TTC549 (cell line): Measurements from ENCODE around the gene ANAPC16.
"Not testable (repeated sequence)": the region's sequence is repeated elsewhere in the genome, so short reads cannot be mapped to it uniquely, and the experiment has no call there.

Experiments used
- FAIRE-seq: peaks from 2 replicates; lab custom pipeline; 2012; peaks lifted over from hg19 to GRCh38; lab: Jason Lieb, UNC

The ANAPC16 gene

GRCh38 chr10:72211832-72212231, 4.0 kb upstream of the ANAPC16 start:
- not testable (repeated sequence) for FAIRE-seq

DNA sequence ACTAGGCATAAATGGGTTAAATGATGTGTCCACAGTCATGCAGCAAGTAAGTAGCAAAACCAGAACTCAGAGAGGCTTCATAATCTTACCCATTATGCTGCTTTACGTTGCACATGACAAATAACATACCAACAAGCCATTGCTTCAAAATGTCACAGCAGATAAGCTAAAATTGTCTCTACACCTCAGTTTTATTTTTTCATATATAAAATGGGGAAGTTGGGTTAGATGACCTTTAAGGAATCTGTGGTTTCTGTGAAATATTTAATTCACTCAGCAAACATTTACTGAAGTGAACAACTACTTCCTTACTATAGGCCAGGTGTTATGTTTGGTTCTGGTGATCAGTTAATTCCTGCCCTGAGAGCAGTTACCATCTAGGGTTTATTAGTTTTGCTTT, 2.5 kb downstream of the ANAPC16 start:
- no peak for FAIRE-seq

- no peak for FAIRE-seq
Measured at GRCh38 chr10:72218726-72219125, 2.9 kb downstream of the ANAPC16 start.

- FAIRE-seq: no peak
Measured at GRCh38 chr10:72219235-72219814, 3.5 kb downstream of the ANAPC16 start.

DNA sequence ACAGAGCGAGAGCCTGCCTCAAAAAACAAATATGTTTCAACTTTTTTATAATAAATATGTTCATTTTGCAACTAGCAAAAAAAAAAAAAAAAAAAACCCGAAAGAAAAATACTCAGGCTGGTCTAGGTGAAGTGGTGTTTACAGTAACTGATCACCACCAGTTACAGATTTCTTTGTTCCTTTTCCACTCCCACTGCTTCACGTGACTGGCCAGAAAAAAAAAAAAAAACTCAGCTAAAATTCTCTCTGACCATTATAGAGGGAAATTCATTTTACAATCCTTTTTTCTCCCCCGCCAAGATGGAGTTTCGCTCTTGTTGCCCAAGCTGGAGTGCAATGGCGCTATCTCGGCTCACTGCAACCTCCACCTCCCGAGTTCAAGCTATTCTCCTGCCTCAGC, 4.8 kb downstream of the ANAPC16 start:
- no peak for FAIRE-seq

DNA sequence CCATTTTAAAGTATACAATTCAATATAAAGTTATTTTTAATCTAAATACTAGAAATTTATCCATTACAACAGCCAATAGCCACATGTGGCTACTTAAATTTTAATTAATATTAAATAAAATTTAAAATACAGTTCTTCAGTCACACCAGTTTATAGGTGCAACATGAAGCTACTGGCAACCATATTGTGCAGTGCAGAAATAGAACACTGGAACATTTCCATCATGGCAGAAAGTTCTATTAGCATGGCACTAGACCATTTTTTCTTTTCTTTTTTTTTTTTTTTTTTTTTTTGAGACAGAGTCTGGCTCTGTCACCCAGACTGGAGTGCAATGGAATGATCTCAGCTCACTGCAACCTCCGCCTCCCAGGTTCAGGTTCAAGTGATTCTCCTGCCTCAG, 5.5 kb downstream of the ANAPC16 start:
- FAIRE-seq: no peak

GRCh38 chr10:72223743-72224101, 7.9 kb downstream of the ANAPC16 start:
- FAIRE-seq: no peak

- not testable (repeated sequence) for FAIRE-seq
Measured at GRCh38 chr10:72224191-72224590, 8.4 kb downstream of the ANAPC16 start.

DNA sequence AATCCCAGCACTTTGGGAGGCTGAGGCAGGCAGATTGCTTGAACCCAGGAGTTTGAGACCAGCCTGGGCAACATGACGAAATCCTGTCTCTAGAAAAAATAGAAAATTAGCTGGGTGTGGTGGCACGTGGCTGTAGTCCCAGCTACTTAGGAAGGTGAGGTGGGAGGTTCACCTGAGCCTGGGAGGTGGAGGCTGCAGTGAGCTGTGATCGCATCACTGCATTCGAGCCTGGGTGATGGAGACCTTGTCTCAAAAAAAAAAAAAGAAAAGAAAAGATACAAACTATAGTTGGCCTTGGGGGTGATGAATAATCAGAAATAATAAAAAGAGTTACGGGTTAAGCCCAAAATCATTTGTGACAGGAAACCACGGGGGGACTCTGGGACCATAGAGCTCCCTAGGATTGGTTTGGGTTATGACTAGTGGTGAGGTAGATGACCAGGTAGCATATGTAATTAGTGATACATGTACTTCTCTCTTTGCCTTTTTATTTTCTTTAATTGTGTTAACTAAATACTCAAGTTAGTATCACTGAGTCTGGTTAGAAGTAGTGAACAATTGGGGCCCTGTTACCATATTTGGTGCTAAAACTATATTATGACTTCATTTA, 10.7 kb downstream of the ANAPC16 start:
- no peak for FAIRE-seq

DNA sequence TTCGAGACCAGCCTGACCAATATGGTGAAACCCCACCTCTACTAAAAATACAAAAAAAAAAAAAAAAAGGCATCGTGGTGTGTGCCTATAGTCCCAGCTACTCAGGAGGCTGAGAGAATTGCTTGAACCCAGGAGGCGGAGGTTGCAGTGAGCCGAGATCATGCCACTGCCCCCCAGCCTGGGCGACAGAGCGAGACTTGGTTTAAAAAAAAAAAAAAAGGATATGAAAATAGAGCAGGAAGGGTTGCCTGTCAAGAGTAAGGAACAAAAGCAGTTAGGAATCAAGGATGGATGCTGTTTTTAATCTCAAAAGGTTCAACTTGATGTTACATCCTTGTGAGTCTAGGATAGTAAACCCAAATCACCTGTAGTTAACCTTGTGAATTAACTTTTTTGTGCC, 12.0 kb downstream of the ANAPC16 start:
- no peak for FAIRE-seq

DNA sequence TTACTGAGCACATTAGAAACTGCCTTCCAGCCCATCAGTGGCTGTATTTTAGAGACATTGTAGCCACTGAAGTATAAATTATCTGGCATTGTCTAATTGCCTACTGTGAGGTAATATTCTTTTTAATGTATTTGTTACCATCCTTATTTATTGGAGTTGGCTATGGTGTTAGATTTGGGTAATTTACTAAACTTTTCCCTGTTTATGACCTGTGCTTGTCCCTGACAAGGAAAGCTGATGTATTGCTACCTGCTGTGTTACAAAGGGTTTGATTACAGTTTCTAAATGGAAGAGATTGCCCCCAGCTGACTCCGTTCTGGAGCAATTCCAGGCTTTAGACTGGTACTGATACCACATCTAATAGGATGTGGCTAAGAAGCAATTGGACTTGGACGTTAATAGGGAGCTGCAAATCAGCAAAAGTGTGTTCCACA, 12.5 kb downstream of the ANAPC16 start:
- no peak for FAIRE-seq

DNA sequence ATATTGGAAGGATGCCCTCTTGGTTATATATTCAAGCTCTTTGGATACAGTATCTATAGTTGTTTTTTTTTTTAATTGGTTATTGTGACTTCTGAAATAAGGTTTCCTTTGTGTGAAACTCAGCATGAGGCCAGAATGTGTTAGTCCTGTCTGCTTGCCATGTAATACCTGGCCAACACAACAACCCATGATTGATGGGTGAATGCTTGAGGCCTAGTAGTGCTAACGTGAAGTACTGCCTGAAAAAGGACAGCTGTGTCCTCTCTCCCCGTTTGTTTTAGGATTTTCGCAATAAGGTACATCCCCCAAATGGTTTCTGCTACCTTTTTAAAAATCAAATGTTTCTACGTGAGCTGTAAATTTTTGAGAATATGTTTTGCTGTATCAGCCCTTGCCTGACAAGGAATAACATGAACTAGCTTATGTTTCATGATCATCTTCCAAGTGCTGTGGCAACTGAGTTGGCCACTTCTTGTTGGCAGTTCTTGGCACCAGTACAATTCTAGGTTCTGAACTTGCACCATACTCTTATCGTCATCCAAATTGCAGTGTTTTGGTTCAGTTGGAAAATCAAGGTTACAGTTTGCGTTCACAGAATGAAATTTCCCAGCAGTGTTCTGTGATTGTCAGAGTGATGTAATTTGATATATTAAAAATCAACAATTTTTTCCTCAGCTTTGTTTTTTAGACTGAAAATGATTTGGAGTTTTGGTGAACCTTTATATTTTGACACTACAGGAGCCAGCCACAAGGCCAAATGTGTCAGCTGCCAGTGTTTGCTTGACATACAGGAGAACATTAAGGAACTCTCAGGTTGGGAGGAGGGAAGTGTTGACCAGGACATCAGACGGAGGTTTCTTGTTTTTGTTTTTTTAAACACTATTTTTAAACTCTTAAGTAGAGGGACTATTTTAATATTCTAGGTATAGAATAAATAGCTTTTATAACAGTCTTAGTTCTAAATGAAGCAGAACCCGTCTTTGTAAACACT, 13.7 kb downstream of the ANAPC16 start:
- no peak for FAIRE-seq

DNA sequence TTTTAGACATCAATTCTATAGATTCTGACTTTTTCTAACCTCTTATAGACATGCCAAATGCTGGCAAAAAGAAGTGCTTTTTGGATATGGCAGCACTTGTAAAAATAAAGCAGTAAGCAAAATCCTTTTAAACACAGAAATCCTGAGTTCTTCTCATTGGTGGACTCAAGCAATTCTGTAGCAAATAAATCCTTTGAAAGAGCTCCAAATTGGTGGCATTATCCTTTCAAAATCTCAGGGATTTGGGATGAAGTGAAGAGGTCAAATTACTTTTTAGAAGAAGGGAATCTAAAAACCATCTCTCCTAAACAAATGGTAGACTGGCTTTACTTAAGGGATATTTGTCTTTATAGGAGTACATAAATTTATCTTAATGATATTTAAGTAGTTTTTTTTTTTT, 17.8 kb downstream of the ANAPC16 start:
- no peak for FAIRE-seq

DNA sequence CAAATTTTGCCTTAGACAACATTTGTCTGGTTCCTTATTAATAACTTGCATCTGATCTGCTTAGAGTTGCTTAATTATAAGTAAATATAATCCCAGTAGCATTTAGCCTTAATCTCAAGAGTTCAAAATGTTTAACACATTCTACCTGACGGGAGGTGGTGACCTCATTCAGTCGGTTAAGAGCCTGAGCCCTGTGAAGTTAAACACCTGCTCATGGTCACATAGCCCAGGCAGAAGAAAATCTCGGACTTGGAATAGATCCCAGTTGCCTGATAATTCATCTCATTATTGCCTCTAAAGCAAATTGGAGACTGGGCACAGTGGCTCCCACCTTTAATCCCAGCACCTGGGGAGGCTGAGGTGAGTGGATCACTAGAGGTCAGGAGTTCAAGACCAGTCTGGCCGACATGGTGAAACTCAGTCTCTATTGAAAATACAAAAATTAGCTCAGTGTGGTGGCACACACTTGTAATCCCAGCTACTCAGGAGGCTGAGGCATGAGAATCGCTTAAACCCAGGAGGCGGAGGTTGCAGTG, 18.8 kb downstream of the ANAPC16 start:
- no peak for FAIRE-seq

- FAIRE-seq: no peak
Measured at GRCh38 chr10:72235544-72236279, 19.9 kb downstream of the ANAPC16 start.

- no peak for FAIRE-seq
Measured at GRCh38 chr10:72238392-72239175, 22.8 kb downstream of the ANAPC16 start.

DNA sequence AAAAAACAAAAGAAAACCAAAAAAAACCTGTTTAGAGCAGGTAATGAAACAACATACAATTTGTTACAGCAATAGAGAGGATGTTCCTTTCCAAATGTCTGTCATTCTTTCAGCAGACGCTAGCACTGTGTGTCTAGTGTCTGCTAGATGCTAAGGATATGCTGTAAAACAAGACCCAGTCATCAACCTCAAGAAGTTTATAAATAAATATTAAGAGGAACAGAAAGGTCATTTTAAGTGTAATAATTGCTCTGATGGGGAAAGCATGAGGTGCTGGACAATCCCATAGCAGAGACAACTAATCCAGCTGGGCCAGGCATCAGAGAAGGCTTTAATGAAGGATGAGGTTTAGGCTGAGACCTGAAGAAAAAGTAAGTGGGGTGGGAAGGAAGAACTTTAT, 23.6 kb downstream of the ANAPC16 start:
- FAIRE-seq: no peak

- no peak for FAIRE-seq
Measured at GRCh38 chr10:72240371-72240770, 24.6 kb downstream of the ANAPC16 start.

DNA sequence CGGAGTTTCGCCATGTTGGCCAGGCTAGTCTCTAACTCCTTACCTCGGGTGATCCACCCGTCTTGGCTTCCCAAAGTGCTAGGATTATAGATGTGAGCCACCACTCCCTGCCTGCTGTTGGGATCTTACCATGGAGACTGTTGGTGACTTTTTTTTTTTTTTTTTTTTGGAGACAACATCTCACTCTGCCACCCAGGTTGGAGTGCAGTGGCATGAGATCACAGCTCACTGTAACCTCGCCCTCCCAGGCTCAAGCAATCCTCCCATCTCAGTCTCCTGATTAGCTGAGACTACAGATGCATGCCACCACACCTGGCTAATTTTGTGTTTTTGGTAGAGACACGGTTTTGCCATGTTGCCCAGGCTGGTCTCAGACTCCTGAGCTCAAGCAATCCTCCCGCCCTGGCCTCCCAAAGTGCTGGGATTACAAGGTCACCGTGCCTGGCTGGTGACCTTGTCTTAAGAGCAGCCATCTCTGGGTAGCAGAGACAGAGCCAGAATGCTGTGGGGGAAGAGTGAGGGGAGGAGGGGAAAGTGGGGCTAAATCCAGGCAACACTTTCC, 26.0 kb downstream of the ANAPC16 start:
- FAIRE-seq: no peak

DNA sequence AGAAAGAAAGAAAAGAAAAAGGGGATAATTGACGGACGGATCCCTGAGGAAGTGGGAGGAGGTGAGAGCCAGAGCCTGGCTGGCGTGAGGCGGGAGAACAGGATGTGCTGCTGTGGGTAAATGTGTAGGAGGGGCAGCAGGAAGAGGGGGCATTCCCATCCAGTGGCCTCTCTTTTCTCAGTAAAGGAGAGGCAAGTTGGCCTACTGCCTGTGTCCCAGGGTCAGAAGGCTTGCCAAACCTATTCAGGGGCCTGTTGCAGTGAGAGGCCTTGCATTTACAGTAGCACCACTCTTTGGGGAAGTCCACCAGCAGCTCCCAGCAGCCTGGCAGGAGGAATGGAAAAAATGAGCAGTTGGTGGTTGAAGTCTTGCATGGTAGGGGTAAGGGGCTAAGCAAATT, 26.9 kb downstream of the ANAPC16 start:
- FAIRE-seq: no peak

DNA sequence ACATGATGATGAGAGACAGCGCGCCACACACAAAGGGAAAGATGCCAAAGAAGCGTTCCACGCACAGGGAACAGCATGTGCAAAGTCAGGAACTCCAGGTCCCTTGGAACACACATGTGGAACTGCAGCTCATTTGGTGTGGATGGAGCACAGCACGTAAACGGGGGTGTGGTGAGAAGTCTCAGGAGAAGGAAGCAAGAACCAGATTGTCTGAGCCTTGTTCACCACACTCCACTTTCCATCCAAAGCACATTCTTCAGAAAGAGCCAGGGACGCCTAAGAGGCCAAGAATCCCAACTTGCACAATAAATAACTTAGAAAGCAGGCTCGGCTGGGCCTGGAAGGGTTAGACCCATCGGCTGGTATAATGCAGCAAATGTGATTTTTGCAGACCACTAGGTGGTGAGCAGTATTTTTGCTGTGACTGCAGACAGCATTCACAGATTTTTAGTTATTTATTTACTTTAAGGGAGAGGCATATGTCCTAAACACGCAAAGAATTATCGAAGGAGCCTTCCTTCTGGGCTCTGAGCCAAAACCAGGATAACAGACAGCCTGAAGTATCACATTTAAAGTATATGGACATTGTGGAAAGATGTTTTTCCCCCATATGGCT, 28.1 kb downstream of the ANAPC16 start:
- peak; percentile 91 for FAIRE-seq
